Gastrocnemius medialis (tissue), 4 donors: ENCODE measurements around the gene ARHGAP6.

Source experiments
- CTCF ChIP-seq, 5 experiments: fragments of 450-650 bp in 3 of 5; fragments of 200-600 bp in 2 of 5; sonication (generic) in 2 of 5; IDR thresholded peaks in 4 of 5; conservative IDR thresholded peaks in 1 of 5; 1 replicate in 4 of 5; 2 replicates in 1 of 5; pipeline ENCODE4 v1.5.1; 2016 to 2019; ENCODE audit warnings: antibody characterized with exemption in 5 of 5, mild to moderate bottlenecking in 3 of 5, moderate library complexity in 3 of 5
- POLR2A ChIP-seq, 2 donors: fragments of 450-650 bp; IDR thresholded peaks; one replicate each; pipeline ENCODE4 v1.6.1; 2017; ENCODE audit warnings: antibody characterized with exemption in 2 of 2, mild to moderate bottlenecking in 2 of 2, moderate library complexity in 2 of 2

GRCh38 chrX:11209798-11210414 is 455.8 kb downstream of the ARHGAP6 start:
- no peak for TF ChIP-seq CTCF (IDR thresholded peaks at IDR 0.05 in 4 of 5, conservative IDR thresholded peaks at IDR 0.05 in 1 of 5)
- TF ChIP-seq POLR2A (IDR thresholded peaks at IDR 0.05), result no peak
